ENCODE results near the gene OPA3.

Gene OPA3

GRCh38 chr19:45571457-45572220, 13.0 kb downstream of the OPA3 start:
- POLR2A ChIA-PET, result interaction anchor here (0.6 kb wide), 1 partner anchor 70 kb away, joined by 4 read pairs; no protein-coding TSS in a partner anchor
- CTCF ChIA-PET, result interaction anchor here (1.1 to 4.6 kb wide), 5 partner anchors 14 to 93 kb away, joined by 4 to 22 read pairs (median 10); no protein-coding TSS in a partner anchor
- no peak for TF ChIP-seq CTCF (IDR thresholded peaks at IDR 0.05; ENCODE audit: control extremely low read depth, extremely low read depth, low read depth, missing control alignments)
- DNase-seq (ENCODE audit: extremely low spot score), result no peak

DNA sequence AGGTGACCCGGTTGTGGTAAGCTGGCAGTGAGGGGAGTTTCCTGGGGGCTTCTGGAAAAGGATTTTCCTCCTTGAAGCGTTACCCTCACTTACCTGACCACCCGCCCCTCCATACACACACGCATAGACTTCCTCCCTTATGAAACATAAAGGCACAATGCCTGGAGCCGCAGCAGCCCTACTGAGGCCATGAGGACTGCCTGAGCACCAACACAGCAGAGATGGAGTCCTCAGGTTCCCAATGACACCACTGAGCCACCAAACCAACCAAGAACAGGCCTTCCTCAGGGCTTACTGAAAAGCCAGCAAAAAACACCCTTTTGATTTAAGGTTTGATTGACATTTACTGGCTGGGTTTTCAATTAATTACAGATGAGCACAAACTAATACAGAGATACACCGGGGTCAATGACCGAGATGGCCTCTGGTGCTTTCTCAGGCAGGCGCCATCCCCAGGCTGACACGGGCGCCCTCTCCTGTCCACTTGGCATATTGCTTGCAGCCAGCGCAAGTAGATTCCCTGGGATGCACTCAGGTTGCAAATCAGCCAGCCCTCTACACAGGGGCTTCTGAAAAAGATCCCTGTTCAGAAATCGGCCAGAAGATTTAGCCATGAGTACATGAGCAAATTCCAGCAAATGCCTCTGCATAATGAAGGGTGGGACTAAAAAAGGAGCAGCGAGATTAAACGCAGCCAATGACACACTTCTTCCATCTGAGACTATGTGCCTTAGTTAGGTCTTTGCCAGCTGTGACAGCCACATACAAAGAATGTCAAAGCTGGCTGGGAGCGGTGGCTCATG, 14.8 kb downstream of the OPA3 start:
- ChIA-PET POLR2A (no interaction called here), CTCF (interaction anchor here (0.9 to 4.0 kb wide), 9 partner anchors 10 to 84 kb away, joined by 3 to 20 read pairs (median 4); no protein-coding TSS in a partner anchor)
- DNase-seq (ENCODE audit: extremely low spot score), result peak; percentile 66
- peak; percentile 85 for TF ChIP-seq CTCF (IDR thresholded peaks at IDR 0.05; ENCODE audit: control extremely low read depth, extremely low read depth, low read depth, missing control alignments)

GRCh38 chr19:45568732-45569131, 15.9 kb downstream of the OPA3 start:
- no peak for DNase-seq (ENCODE audit: extremely low spot score)
- TF ChIP-seq CTCF (IDR thresholded peaks at IDR 0.05; ENCODE audit: control extremely low read depth, extremely low read depth, low read depth, missing control alignments), result no peak
- POLR2A ChIA-PET, result no interaction called here
- CTCF ChIA-PET, result interaction anchor here (0.9 to 4.0 kb wide), 7 partner anchors 9 to 140 kb away, joined by 3 to 20 read pairs (median 4); no protein-coding TSS in a partner anchor

GRCh38 chr19:45567609-45568008, 17.0 kb downstream of the OPA3 start:
- CTCF ChIA-PET, result interaction anchor here (0.7 to 4.0 kb wide), 5 partner anchors 10 to 129 kb away, joined by 3 to 20 read pairs (median 4); no protein-coding TSS in a partner anchor
- POLR2A ChIA-PET, result no interaction called here
- no peak for DNase-seq (ENCODE audit: extremely low spot score)
- no peak for TF ChIP-seq CTCF (IDR thresholded peaks at IDR 0.05; ENCODE audit: control extremely low read depth, extremely low read depth, low read depth, missing control alignments)

DNA sequence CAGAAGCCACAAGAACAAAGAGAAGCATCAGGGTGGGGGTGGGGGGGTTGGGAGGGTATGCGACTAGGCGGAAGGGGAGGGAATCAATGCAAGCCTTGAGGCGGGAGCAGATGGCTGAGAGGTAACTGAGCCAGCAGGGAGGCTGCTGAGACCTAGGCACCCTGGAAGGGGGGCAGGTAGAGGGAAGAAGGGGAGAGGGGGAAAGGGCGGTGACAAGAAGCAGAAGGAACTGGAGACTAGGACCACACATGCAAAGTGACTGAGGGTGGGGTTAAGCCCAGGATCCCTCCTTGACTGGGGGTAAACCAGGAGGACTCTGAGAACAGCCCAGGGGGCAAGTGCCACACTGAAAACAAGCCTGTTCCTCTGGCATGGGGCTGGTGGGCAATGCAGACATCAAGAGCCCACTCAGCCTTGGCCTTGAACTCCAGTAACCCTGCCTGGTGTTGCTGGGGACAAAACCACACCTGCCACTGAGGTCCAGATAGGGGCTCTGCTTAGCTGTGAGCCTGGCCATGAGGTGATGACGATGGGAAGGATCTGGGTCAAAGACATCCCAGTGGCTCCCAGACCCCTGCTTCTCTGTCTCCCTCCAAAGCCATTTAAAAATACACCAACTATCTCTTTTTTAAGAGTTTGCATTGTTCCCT, 20.3 kb downstream of the OPA3 start:
- DNase-seq (ENCODE audit: extremely low spot score), result no peak
- POLR2A ChIA-PET, result no interaction called here
- CTCF ChIA-PET, result no interaction called here
- TF ChIP-seq CTCF (IDR thresholded peaks at IDR 0.05; ENCODE audit: control extremely low read depth, extremely low read depth, low read depth, missing control alignments), result no peak

- ChIA-PET CTCF (interaction anchor here (1.1 to 1.6 kb wide), 5 partner anchors 8 to 82 kb away, joined by 4 to 5 read pairs (median 5); no protein-coding TSS in a partner anchor), POLR2A (no interaction called here)
These were observed 23.9 kb downstream of the OPA3 start for GRCh38 chr19:45560686-45561085.

More at GRCh38 chr19:45560686-45561085, 23.9 kb downstream of the OPA3 start:
- TF ChIP-seq CTCF (IDR thresholded peaks at IDR 0.05; ENCODE audit: control extremely low read depth, extremely low read depth, low read depth, missing control alignments), result no peak
- DNase-seq (ENCODE audit: extremely low spot score), result no peak
